ENCODE data around the gene WDR4.

- TF ChIP-seq CTCF (IDR thresholded peaks at IDR 0.05): no peak
- TF ChIP-seq EP300 (IDR thresholded peaks at IDR 0.05): no peak
- TF ChIP-seq POLR2A (IDR thresholded peaks at IDR 0.05): no peak
Observed at GRCh38 chr21:42892582-42892930, 13.2 kb upstream of the WDR4 start.
